ENCODE data around the gene COMMD1. TPM values are rescaled to one million over a fixed set of nuclear protein-coding genes. Genes with fewer than 3 reads are reported as not detected.

Gene COMMD1
- total and polyA plus RNA-seq, 2 experiments from 2014 or later = 54.9 to 83.7 TPM

DNA sequence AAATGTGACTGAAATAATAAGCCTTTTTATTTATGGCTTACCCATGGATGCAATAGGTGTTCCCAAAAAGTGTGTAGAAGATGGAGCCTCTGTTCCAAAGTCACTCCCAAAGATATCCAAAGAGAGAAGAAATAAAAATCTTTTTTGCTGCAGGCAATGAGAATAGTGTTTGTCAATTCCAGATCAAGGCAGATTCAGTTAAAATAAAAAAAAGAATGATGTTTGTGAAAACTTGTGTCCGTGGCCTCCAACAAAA is 43.9 kb downstream of the COMMD1 start (continued):
- TF ChIP-seq, protein P1, sequence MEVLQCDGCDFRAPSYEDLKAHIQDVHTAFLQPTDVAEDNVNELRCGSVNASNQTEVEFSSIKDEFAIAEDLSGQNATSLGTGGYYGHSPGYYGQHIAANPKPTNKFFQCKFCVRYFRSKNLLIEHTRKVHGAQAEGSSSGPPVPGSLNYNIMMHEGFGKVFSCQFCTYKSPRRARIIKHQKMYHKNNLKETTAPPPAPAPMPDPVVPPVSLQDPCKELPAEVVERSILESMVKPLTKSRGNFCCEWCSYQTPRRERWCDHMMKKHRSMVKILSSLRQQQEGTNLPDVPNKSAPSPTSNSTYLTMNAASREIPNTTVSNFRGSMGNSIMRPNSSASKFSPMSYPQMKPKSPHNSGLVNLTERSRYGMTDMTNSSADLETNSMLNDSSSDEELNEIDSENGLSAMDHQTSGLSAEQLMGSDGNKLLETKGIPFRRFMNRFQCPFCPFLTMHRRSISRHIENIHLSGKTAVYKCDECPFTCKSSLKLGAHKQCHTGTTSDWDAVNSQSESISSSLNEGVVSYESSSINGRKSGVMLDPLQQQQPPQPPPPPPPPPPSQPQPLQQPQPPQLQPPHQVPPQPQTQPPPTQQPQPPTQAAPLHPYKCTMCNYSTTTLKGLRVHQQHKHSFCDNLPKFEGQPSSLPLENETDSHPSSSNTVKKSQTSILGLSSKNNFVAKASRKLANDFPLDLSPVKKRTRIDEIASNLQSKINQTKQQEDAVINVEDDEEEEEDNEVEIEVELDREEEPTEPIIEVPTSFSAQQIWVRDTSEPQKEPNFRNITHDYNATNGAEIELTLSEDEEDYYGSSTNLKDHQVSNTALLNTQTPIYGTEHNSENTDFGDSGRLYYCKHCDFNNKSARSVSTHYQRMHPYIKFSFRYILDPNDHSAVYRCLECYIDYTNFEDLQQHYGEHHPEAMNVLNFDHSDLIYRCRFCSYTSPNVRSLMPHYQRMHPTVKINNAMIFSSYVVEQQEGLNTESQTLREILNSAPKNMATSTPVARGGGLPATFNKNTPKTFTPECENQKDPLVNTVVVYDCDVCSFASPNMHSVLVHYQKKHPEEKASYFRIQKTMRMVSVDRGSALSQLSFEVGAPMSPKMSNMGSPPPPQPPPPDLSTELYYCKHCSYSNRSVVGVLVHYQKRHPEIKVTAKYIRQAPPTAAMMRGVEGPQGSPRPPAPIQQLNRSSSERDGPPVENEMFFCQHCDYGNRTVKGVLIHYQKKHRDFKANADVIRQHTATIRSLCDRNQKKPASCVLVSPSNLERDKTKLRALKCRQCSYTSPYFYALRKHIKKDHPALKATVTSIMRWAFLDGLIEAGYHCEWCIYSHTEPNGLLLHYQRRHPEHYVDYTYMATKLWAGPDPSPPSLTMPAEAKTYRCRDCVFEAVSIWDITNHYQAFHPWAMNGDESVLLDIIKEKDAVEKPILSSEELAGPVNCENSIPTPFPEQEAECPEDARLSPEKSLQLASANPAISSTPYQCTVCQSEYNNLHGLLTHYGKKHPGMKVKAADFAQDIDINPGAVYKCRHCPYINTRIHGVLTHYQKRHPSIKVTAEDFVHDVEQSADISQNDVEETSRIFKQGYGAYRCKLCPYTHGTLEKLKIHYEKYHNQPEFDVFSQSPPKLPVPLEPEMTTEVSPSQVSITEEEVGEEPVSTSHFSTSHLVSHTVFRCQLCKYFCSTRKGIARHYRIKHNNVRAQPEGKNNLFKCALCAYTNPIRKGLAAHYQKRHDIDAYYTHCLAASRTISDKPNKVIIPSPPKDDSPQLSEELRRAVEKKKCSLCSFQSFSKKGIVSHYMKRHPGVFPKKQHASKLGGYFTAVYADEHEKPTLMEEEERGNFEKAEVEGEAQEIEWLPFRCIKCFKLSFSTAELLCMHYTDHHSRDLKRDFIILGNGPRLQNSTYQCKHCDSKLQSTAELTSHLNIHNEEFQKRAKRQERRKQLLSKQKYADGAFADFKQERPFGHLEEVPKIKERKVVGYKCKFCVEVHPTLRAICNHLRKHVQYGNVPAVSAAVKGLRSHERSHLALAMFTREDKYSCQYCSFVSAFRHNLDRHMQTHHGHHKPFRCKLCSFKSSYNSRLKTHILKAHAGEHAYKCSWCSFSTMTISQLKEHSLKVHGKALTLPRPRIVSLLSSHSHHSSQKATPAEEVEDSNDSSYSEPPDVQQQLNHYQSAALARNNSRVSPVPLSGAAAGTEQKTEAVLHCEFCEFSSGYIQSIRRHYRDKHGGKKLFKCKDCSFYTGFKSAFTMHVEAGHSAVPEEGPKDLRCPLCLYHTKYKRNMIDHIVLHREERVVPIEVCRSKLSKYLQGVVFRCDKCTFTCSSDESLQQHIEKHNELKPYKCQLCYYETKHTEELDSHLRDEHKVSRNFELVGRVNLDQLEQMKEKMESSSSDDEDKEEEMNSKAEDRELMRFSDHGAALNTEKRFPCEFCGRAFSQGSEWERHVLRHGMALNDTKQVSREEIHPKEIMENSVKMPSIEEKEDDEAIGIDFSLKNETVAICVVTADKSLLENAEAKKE (CRISPR knock-in tag; IDR thresholded peaks at IDR 0.05) = no peak
- TF ChIP-seq STAT1 (IDR thresholded peaks at IDR 0.05; ENCODE audit: unreplicated experiment) (no peak), JUNB (IDR thresholded peaks at IDR 0.05; ENCODE audit: unreplicated experiment) (no peak), NANOG (IDR thresholded peaks at IDR 0.05; ENCODE audit: borderline replicate concordance) (no peak), ZNF331 (CRISPR knock-in tag; IDR thresholded peaks at IDR 0.05; ENCODE audit: low read depth) (no peak), EZH2 (IDR thresholded peaks at IDR 0.05; ENCODE audit: low read depth, unreplicated experiment) (no peak)
- TF ChIP-seq, protein P2, sequence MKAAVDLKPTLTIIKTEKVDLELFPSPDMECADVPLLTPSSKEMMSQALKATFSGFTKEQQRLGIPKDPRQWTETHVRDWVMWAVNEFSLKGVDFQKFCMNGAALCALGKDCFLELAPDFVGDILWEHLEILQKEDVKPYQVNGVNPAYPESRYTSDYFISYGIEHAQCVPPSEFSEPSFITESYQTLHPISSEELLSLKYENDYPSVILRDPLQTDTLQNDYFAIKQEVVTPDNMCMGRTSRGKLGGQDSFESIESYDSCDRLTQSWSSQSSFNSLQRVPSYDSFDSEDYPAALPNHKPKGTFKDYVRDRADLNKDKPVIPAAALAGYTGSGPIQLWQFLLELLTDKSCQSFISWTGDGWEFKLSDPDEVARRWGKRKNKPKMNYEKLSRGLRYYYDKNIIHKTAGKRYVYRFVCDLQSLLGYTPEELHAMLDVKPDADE (IDR thresholded peaks at IDR 0.05) = no peak

DNA sequence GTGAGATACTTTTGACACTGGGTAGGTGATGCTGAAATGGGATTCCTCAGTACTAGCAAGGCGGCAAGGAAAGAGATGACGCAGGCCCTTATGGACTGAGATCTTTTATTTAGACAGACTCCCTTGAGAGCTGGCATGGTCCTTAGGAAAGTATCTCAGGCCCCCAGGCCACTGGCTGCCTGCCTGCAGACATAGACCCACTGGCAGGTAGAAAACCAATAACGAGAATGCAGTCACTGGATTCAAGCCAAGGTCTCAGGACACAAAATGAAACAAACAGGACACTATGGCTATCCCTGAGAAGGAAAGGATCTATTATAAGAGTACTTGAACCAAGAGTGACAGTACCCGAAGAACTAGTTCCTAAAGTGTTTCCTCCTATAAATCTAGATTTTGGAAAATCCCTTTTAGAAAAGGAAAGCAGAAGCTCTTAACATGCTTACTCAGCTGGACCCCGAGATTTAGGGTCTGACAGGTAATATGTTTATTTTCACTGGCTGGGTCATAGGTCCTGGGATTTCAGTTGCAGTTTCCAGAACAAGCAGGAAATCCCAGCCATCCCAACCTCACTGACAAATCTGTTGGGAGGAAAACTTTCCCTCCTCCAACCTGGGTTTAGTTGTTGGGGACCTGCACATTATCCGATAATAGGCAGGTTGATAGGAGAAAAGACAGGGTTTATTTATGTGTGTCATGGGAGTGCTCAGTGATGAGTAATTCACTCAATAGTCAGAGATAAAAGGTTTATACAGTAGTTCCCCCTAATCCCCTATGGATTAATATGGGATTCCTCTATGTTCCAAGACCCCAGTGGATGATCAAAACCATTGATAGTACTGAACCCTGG is 44.5 kb downstream of the COMMD1 start:
- DNase-seq (ENCODE audit: low spot score) = no peak
- Mint-ChIP-seq H3K27ac (no peak overlapping the region), H3K4me3 (no peak overlapping the region), H3K36me3 (ENCODE audit: low read depth) (peaks cover 22% of the 10 kb centered on the region), H3K4me1 (peaks cover 11% of the 10 kb centered on the region; the same call in 2 of the 3 replicates), H3K27me3 (ENCODE audit: insufficient read depth, low read depth, poor library complexity) (peaks cover 3% of the 10 kb centered on the region), H3K9me3 (peaks cover 19% of the 10 kb centered on the region; the same call in 2 of the 3 replicates)
- Histone ChIP-seq H3K79me2 (replicated peaks; ENCODE audit: insufficient read depth) (no peaks in the 10 kb centered on the region), H3K27ac (ENCODE audit: low read depth) (no peak overlapping the region), H3K4me3 (no peak overlapping the region), H3F3A (replicated peaks; ENCODE audit: low read depth) (no peaks in the 10 kb centered on the region), H3K36me3 (ENCODE audit: insufficient read depth) (no peaks in the 10 kb centered on the region), H3K27me3 (ENCODE audit: insufficient read depth) (no peaks in the 10 kb centered on the region), H4K20me1 (replicated peaks; ENCODE audit: insufficient read depth) (no peaks in the 10 kb centered on the region), H3K9me2 (ENCODE audit: insufficient read depth) (no peaks in the 10 kb centered on the region), H3K4me1 (ENCODE audit: insufficient read depth) (peaks cover 6% of the 10 kb centered on the region; the same call in 1 of the 2 replicates), H2AFZ (no peak overlapping the region), H3K4me2 (no peak overlapping the region)
- no peak for ATAC-seq
- TF ChIP-seq, protein P2 (IDR thresholded peaks at IDR 0.05) = no peak
- TF ChIP-seq, protein P3, sequence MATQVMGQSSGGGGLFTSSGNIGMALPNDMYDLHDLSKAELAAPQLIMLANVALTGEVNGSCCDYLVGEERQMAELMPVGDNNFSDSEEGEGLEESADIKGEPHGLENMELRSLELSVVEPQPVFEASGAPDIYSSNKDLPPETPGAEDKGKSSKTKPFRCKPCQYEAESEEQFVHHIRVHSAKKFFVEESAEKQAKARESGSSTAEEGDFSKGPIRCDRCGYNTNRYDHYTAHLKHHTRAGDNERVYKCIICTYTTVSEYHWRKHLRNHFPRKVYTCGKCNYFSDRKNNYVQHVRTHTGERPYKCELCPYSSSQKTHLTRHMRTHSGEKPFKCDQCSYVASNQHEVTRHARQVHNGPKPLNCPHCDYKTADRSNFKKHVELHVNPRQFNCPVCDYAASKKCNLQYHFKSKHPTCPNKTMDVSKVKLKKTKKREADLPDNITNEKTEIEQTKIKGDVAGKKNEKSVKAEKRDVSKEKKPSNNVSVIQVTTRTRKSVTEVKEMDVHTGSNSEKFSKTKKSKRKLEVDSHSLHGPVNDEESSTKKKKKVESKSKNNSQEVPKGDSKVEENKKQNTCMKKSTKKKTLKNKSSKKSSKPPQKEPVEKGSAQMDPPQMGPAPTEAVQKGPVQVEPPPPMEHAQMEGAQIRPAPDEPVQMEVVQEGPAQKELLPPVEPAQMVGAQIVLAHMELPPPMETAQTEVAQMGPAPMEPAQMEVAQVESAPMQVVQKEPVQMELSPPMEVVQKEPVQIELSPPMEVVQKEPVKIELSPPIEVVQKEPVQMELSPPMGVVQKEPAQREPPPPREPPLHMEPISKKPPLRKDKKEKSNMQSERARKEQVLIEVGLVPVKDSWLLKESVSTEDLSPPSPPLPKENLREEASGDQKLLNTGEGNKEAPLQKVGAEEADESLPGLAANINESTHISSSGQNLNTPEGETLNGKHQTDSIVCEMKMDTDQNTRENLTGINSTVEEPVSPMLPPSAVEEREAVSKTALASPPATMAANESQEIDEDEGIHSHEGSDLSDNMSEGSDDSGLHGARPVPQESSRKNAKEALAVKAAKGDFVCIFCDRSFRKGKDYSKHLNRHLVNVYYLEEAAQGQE (IDR thresholded peaks at IDR 0.05; ENCODE audit: unreplicated experiment) = no peak
- no peak for TF ChIP-seq ZNF114 (CRISPR knock-in tag; IDR thresholded peaks at IDR 0.05)
- no peak for TF ChIP-seq NANOG (IDR thresholded peaks at IDR 0.05; ENCODE audit: borderline replicate concordance)

All from GM23338 (cell line).